ENCODE results near the gene RIOK3. TPM values are rescaled to one million over a fixed set of nuclear protein-coding genes. Genes with fewer than 3 reads are reported as not detected.
A peak's percentile ranks its signal among the peaks of the same experiment; 100 is the strongest.
"Not testable (repeated sequence)": the region's sequence is repeated elsewhere in the genome, so short reads cannot be mapped to it uniquely, and the experiment has no call there.

RIOK3 gene
- total RNA-seq, 2 donors from 2014 or later, result 69.8 to 72.8 TPM

- ATAC-seq, result no peak
- Mint-ChIP-seq H3K9me3 (no peaks in the 10 kb centered on the region), H3K27ac (no peak overlapping the region), H3K36me3 (peaks cover 0 to 6% of the 10 kb centered on the region in 2 donors)
- DNase-seq (ENCODE audit: low spot score in 2 of 2), result no peak
Observed at GRCh38 chr18:23479829-23480505, 26.9 kb downstream of the RIOK3 start.

DNA sequence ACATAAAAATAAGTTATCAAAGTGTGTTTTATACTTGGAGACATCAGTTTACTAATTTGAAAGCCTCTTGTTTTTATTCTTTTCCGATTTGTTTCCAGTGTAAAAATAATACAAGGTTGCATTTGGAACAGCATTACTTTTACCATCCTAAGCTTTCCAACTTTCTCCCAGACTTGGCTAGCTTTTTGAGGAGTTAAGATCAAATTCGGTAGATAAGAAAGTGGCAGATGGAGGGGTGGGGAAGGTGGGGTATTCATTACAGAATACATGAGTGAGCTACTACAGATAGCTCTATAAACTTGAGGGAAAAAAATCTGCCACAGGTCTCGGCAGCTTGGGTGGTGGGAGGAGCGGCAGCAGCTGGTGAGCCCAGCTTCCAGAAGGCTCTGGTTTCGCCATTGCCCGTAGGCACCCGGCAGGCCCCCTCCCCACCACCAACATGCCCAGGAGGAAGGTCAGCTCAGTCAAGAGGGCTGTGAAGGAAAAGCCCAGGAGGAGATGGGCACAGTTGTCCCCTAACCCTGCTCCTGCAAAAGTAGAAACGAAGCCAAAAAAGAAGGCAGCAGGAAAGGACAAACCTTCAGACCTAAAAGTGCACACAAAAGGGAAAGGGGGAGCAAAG is 31.6 kb downstream of the RIOK3 start:
- Mint-ChIP-seq H3K27ac (peak overlapping the region in 1 of 2 donors; percentile 14), H3K36me3 (no peaks in the 10 kb centered on the region), H3K9me3 (no peaks in the 10 kb centered on the region)
- no peak for DNase-seq (ENCODE audit: low spot score in 2 of 2)
- ATAC-seq, result no peak

GRCh38 chr18:23485386-23485785 is 32.3 kb downstream of the RIOK3 start:
- H3K36me3 Mint-ChIP-seq, result peaks cover 0 to 5% of the 10 kb centered on the region in 2 donors
- DNase-seq (ENCODE audit: low spot score in 2 of 2), result no peak
- ATAC-seq, result no peak
- no peak overlapping the region for H3K27ac Mint-ChIP-seq
- no peaks in the 10 kb centered on the region for H3K9me3 Mint-ChIP-seq

DNA sequence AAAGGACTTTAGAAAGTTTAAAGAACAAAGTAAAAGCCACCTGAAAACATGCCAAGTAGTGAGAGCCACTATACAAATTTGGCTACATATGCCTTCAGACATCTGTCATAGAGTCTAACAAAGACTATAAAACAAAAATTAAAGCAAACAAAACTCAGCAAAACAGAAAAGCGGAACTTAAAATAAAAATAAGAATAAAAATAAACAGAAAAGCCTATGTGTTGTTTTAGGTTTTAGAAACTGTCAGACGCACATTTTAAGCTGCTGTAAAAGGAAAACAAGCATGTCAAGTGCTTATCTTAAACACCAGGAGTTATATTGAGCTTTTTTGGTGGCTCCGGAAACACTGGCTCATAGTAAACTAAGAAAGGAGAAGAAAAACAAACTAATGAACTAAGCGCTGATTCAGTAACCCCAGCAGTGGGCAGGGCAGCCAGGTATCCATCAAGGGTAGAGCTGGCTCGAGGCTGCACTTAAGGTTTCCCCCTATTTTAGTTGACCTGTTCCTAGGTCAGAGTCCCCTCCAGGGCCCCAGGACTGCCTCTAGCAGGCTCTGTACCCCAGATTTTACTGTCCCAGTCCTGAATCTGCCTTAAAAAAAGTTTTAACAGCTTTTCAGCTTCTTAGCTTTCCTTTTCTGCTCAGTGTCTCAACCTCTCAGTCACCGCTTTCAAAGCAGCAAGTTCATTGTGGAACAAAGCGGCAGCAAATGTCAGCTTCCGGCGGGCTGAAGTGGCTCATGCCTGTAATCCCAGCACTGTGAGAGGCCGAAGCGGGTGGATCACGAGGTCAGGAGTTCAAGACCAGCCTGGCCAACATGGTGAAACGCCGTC is 34.9 kb downstream of the RIOK3 start:
- Mint-ChIP-seq H3K36me3 (peaks cover 0 to 6% of the 10 kb centered on the region in 2 donors), H3K9me3 (no peaks in the 10 kb centered on the region), H3K27ac (peak overlapping the region; percentile 79 to 91)
- DNase-seq (ENCODE audit: low spot score in 2 of 2) (peak; percentile 41 to 73), ATAC-seq (peak; percentile 84)

- ATAC-seq; H3K27ac Mint-ChIP-seq; DNase-seq (ENCODE audit: low spot score in 2 of 2); H3K36me3 Mint-ChIP-seq; H3K9me3 Mint-ChIP-seq: not testable (repeated sequence)
Observed at GRCh38 chr18:23489586-23489985, 36.5 kb downstream of the RIOK3 start.

DNA sequence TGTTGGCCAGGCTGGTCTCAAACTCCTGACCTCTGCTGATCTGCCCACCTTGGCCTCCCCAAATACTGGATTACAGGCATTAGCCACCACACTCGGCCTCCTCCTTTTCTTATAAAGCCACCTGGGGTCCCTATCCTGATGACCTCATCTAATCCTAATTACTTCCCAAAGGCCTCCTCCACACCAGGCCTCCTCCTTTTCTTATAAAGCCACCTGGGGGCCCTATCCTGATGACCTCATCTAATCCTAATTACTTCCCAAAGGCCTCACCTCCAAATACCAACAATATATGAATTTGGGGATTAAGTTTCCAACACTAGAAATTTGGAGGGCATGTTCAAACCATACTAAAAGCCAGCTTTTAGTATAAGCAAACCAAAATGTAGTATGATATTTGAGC is 40.6 kb downstream of the RIOK3 start:
- no peaks in the 10 kb centered on the region for H3K9me3 Mint-ChIP-seq
- H3K27ac Mint-ChIP-seq, result no peak overlapping the region
- no peak for DNase-seq (ENCODE audit: low spot score in 2 of 2)
- no peak for ATAC-seq
- peaks cover 0 to 6% of the 10 kb centered on the region in 2 donors for H3K36me3 Mint-ChIP-seq

- Mint-ChIP-seq H3K27ac (no peak overlapping the region), H3K9me3 (no peaks in the 10 kb centered on the region), H3K36me3 (peaks cover 0 to 5% of the 10 kb centered on the region in 2 donors)
- DNase-seq (ENCODE audit: low spot score in 2 of 2) (no peak), ATAC-seq (no peak)
Observed at GRCh38 chr18:23494992-23495391, 41.9 kb downstream of the RIOK3 start.

DNA sequence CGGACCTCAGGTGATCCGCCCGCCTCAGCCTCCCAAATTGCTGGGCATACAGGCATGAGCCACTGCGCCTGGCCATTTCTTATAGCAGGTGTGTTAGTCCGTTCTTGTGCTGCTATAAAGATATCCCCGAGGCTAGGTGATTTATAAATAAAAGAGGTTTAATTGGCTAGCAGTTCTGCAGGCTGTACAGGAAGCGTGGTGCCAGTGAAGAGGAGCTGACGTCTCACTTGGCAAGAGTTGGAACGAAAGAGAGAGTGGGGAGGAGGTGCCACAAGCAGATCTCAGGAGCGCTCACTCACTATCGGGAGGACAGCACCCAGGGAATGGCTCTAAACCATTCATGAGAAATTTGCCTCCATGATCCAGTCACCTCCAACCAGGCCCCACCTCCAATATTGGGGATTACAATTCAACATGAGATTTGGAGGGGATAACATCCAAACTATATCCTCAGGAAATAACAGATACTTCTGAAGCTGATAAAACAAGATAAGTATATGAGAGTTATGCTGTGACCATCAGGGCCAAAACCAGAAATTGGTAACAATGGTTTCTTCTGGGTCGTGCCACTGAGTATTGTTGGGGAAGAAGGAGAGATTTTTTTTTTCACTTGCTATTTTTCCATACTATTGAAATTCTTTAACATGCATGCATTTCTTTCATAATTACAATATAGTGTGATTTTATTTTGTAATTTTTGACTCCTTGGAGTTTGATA is 42.8 kb downstream of the RIOK3 start:
- Mint-ChIP-seq H3K36me3 (no peaks in the 10 kb centered on the region), H3K9me3 (no peaks in the 10 kb centered on the region), H3K27ac (no peak overlapping the region)
- ATAC-seq (no peak), DNase-seq (ENCODE audit: low spot score in 2 of 2) (no peak)

GRCh38 chr18:23498117-23498516 is 45.0 kb downstream of the RIOK3 start:
- H3K9me3 Mint-ChIP-seq, result no peaks in the 10 kb centered on the region
- no peaks in the 10 kb centered on the region for H3K36me3 Mint-ChIP-seq
- H3K27ac Mint-ChIP-seq, result no peak overlapping the region
- ATAC-seq, result no peak
- no peak for DNase-seq (ENCODE audit: low spot score in 2 of 2)

DNA sequence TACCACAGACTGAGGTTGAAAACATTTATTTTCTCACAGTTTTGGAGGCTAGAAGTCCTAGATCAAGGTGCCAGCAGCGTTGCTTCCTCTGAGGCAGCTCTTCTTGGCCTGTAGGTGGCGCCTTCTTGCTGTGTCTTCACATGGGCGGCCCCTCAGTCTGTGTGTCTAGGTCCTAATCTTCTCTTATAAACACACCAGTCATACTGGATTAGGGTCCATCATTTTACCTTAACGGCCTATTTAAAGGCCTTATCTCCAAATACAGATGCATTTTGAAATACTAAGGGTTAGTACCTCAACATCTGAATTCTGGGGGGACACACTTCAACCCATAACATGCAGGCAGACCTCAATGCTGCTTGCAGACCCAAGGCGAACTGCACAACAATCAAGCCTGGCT is 45.8 kb downstream of the RIOK3 start:
- no peaks in the 10 kb centered on the region for H3K9me3 Mint-ChIP-seq
- ATAC-seq (peak; percentile 35 to 46), DNase-seq (ENCODE audit: low spot score in 2 of 2) (peak in 1 of 2 donors; percentile 76)
- H3K27ac Mint-ChIP-seq, result no peak overlapping the region
- peaks cover under 1 to 3% of the 10 kb centered on the region in 2 donors for H3K36me3 Mint-ChIP-seq

GRCh38 chr18:23499291-23499781 is 46.2 kb downstream of the RIOK3 start:
- Mint-ChIP-seq H3K36me3 (peaks cover 5 to 7% of the 10 kb centered on the region in 2 donors), H3K27ac (no peak overlapping the region), H3K9me3 (no peaks in the 10 kb centered on the region)
- DNase-seq (ENCODE audit: low spot score in 2 of 2) (no peak), ATAC-seq (no peak)

DNA sequence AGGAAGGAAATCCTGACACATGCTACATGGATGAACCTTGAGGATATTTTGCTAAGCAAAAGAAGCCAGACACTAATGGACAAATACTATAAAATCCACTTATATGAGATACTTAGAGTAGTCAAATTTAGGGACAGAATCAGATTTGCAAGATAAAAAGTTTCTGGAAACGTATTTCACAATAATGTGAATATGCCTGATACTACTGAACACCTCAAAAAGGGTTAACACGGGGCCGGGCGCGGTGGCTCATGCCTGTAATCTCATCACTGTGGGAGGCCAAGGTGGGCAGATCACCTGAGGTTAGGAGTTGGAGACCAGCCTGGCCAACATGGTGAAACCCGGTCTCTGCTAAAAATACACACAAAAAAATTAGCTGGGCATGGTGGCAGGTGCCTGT is 48.5 kb downstream of the RIOK3 start:
- ATAC-seq, result no peak

GRCh38 chr18:23502516-23503037 is 49.5 kb downstream of the RIOK3 start:
- Mint-ChIP-seq H3K9me3 (no peaks in the 10 kb centered on the region), H3K36me3 (peaks cover 14 to 16% of the 10 kb centered on the region in 2 donors), H3K27ac (peak overlapping the region; percentile 88 to 93)
- no peak for ATAC-seq
- DNase-seq (ENCODE audit: low spot score in 2 of 2), result no peak

More for the DNA sequence above, 48.5 kb downstream of the RIOK3 start:
- peaks cover 14 to 16% of the 10 kb centered on the region in 2 donors for H3K36me3 Mint-ChIP-seq
- H3K9me3 Mint-ChIP-seq, result no peaks in the 10 kb centered on the region
- H3K27ac Mint-ChIP-seq, result peak overlapping the region in 1 of 2 donors; percentile 44
- no peak for DNase-seq (ENCODE audit: low spot score in 2 of 2)

GRCh38 chr18:23503038-23503962 is 50.2 kb downstream of the RIOK3 start, which contains the start of gene RMC1:
Gene RMC1, plus strand, starts transcription at chr18:23503511. Its CDS starts 108 bp downstream, at chr18:23503619.
- Mint-ChIP-seq H3K27ac (peak within 1 kb of the TSS; percentile 95 to 98), H3K36me3 (peaks cover 16 to 18% of the 10 kb centered on the region in 2 donors), H3K9me3 (no peaks in the 10 kb centered on the region)
- ATAC-seq (peak; percentile 92 to 94), DNase-seq (ENCODE audit: low spot score in 2 of 2) (peak; percentile 97 to 99)

DNA sequence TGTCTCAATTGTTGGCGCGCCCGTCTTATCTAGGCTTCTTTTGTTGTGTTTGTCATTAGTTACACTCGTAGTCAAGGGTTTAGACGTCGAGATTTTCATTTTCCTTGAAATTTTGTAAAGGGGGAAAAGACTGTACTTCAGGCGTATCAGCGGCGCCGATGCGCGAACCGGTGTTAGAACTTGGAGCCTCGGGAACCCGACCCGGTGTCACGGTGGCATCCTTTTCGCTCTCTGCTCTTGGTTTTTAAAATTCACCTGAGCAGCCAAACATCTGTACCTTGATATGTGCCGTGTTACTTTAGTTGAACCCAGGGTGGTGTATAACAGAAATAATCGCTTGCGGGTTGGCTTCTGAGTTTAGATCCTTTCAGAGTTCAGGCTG is 50.9 kb downstream of the RIOK3 start:
- DNase-seq (ENCODE audit: low spot score in 2 of 2) (no peak), ATAC-seq (no peak)
- Mint-ChIP-seq H3K36me3 (peaks cover 16 to 22% of the 10 kb centered on the region in 2 donors), H3K27ac (peak overlapping the region; percentile 95 to 98), H3K9me3 (no peaks in the 10 kb centered on the region)
